Omental fat pad (tissue), 4 donors: ENCODE measurements around the gene SOX6. TPM values are rescaled to one million over a fixed set of nuclear protein-coding genes. Genes with fewer than 3 reads are reported as not detected.

ENCODE experiments used
- ATAC-seq: fragments of 150-250 bp; one replicate; pipeline ENCODE4 v1.9.1; 2016; ENCODE audit warnings: mild to moderate bottlenecking, moderate library complexity; ENCODE audit not compliant: low FRiP score
- DNase-seq: peaks from one replicate; pipeline ENCODE4 v3.0.0-alpha.2; 2019; ENCODE audit warnings: low spot score
- total RNA-seq, 4 donors: library from RNA; depleted of rRNA; stranded (reverse); fragments of >200 nt; gene quantifications; one replicate each; pipeline ENCODE4 v1.1.0, GENCODE V29; 2016
- TF ChIP-seq, protein P1 (sequence below), 3 donors: fragments of 450-650 bp; IDR thresholded peaks; one replicate each; pipeline ENCODE4 v1.5.1; 2016 to 2017; ENCODE audit warnings: antibody characterized with exemption in 3 of 3, mild to moderate bottlenecking in 3 of 3, moderate library complexity in 2 of 3

Gene SOX6
- total RNA-seq, 4 donors from 2014 or later, result 2.0 to 41.0 (median 8.9) TPM

DNA sequence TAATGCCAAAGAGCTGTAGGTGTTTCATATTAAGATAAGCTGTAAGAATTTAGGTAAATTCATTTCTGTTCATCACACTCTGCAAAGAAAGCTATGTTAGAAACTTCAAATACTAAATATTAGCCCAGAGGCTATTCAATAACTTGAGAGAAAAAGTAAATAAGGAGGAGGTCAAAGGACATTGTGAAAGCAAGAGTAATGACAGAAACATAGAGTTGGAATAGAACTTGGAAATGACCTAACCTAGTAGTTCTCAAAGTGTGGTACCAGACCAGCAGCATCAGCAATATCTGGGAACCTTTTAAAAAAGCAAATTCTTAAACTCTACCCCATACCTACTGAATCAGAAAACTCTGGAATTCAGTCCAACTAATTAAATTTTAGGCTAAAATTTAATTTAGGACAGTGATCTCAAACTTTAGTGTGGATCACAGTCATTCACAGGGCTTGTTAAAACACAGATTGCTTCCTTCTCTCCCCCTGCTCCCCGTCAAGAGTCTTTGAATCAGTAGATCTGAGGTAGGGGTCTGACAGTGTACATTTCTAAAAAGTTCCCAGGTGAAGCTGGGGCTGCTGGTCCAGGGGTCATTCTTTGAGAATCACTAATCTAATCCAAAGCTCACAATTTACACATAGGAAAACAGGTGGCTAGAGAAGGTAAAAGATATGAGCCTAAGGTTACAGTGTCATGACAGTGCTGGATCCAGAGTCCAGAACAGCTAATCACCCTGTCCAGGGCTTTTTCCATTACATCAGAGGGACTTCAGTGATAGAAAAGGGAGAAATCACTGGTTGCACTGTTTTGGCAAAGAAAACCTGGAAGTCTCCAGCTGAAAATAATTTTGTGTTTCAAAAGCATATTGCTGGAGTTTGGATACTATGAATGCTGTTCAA, 241.1 kb downstream of the SOX6 start:
- TF ChIP-seq, protein P1, sequence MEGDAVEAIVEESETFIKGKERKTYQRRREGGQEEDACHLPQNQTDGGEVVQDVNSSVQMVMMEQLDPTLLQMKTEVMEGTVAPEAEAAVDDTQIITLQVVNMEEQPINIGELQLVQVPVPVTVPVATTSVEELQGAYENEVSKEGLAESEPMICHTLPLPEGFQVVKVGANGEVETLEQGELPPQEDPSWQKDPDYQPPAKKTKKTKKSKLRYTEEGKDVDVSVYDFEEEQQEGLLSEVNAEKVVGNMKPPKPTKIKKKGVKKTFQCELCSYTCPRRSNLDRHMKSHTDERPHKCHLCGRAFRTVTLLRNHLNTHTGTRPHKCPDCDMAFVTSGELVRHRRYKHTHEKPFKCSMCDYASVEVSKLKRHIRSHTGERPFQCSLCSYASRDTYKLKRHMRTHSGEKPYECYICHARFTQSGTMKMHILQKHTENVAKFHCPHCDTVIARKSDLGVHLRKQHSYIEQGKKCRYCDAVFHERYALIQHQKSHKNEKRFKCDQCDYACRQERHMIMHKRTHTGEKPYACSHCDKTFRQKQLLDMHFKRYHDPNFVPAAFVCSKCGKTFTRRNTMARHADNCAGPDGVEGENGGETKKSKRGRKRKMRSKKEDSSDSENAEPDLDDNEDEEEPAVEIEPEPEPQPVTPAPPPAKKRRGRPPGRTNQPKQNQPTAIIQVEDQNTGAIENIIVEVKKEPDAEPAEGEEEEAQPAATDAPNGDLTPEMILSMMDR (IDR thresholded peaks at IDR 0.05), result no peak
- DNase-seq (no peak), ATAC-seq (no peak)

DNA sequence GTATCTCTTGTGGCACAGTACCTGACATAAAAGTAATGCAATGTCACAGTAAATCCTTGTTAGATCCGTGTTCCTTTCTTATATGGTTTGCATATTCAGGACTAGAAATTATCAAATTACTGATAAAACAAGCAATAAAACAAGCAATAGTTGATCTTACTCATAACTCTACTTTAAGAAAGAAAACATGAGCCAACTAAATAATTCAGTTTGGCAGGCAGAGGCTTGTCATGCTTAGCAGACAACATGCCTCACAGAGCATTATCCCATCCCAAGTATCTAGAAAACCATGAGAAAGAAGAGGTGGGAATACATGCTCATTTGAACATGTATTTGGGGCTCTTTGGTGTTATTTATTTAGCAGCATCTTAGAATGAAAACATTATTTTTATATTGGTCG, 241.9 kb downstream of the SOX6 start:
- ATAC-seq, result no peak
- TF ChIP-seq, protein P1 (IDR thresholded peaks at IDR 0.05), result no peak
- DNase-seq, result no peak

DNA sequence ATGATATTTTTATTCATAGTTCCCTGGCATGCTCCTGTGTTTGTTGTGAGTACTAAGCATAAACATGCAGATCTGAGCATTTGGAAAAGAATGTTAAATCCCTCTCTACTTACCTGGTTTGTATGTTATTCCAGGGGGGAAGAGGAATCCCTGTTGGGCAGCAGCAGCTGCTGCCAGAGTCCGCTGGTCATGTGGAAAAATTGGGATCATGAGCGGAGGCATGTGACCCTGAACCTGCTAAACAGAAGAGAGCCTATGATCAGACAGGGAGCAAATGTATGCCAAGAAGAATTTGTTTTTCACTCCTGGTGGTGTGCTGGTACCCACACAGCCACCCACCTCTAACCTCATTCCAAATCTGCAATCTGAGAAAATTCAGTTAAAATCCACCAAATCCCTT, 244.7 kb downstream of the SOX6 start:
- DNase-seq, result no peak
- TF ChIP-seq, protein P1 (IDR thresholded peaks at IDR 0.05), result no peak
- no peak for ATAC-seq

DNA sequence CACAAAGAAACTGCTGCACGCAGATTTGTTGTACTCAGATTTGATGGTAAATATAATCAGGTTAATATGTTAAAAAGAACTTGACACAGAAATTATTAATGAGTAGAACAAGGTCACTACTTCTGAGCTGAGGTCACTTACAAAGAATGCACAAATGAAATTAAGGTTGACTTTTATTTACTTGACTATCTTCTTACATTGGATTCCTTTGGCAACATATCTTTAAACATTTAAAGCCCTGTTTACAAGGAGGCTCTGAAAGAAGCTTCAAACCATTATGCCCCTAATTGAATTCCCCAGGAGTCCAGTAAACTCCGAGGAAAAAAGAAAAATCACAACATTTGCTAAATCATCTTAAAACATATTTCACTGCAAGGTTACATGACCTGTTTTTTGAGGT, 245.5 kb downstream of the SOX6 start:
- no peak for DNase-seq
- TF ChIP-seq, protein P1 (IDR thresholded peaks at IDR 0.05), result no peak
- ATAC-seq, result no peak

DNA sequence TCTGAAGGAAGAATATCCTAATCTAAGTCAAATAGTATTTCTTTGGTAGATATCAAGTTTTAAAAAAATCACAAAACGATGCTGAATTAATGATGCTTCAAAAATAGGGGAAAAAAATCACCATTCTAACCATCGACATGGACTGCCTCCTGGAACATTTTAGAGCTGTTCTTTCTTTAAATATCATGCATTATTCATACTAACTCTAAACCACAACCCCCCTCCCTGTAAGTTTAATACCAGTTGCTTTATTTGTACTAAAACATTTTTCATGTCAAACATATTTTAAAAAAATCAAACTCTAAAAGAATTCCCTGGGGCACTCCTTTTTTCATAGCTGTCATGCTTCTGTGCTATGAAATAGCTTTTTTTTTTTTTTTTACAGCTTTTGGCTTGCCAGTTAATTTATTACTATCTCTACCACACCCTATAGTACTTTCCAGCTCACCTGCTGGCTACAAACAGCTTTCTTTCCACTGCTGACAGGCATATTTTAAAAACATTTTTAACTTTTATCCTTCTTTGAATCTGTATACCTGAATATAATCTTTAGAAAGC, 256.9 kb downstream of the SOX6 start:
- peak; percentile 44 for ATAC-seq
- TF ChIP-seq, protein P1 (IDR thresholded peaks at IDR 0.05), result no peak

DNA sequence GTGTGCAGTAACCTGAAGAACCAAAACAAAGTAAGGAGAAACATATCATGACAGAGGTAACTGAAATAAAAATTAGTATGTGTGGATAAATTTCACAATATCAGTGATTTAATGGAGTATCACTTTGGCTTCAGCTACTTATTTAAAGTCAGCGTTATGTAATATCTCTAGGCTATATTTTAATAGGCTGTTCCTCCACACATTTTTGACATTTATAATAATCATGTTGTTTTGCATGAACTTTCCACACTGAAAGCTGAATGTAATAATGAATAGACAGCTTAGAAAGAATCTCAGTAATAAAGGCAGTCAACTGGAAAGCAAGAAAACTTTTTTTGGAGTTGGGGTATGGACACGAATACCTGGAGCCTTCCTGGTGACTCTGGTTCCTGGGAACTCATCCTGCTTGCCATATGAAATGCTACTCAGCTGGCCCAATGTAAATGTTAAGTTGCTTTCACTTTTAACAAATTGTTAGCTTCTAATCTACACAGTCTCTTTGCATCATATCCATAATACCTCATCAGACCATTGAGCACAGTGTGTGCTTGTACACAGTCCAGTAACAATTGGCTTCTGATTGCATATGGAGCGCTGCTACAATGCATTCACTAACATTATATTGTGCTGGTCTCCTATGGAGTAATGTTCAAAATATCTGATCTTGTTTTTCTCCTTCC, 257.7 kb downstream of the SOX6 start:
- ATAC-seq (peak; percentile 43), DNase-seq (no peak)
- TF ChIP-seq, protein P1 (IDR thresholded peaks at IDR 0.05), result no peak

More for the DNA sequence above, 256.9 kb downstream of the SOX6 start:
- DNase-seq, result no peak
